AG04449 (cell line): ENCODE data around the gene HSP90AA1.

Experiments
- CTCF ChIA-PET: fragments of 350-600 bp; formaldehyde crosslinking; extraction: SDS; loops from one replicate; lab custom pipeline; 2021; ENCODE audit warnings: antibody characterized with exemption; lab: Yijun Ruan, JAX
- POLR2A ChIA-PET: fragments of 400-600, 350-600 bp; formaldehyde crosslinking; extraction: SDS; loops from one replicate; lab custom pipeline; 2020; ENCODE audit warnings: antibody characterized with exemption, inconsistent platforms; lab: Yijun Ruan, JAX
- DNase-seq: peaks from one replicate; pipeline ENCODE4 v3.0.0-alpha.2; 2010; ENCODE audit warnings: low read depth, low spot score
- H3K4me3 ChIP-seq: 2 replicates; pipeline ENCODE4 v1.5.1; 2011; ENCODE audit warnings: low read depth, mild to moderate bottlenecking, control low read depth, low read length
- TF ChIP-seq, protein P1 (sequence below): IDR thresholded peaks from one replicate; pipeline ENCODE4 v1.5.1; 2011; ENCODE audit warnings: mild to moderate bottlenecking, moderate library complexity, low read length, control low read depth, inconsistent platforms; ENCODE audit not compliant: insufficient read depth; ENCODE audit errors: missing control alignments

The HSP90AA1 gene

GRCh38 chr14:102033241-102033640, 53.6 kb downstream of the HSP90AA1 start:
- ChIA-PET CTCF (interaction anchor here (1.3 to 2.9 kb wide), 3 partner anchors 36 to 72 kb away, joined by 3 to 10 read pairs (median 3); no protein-coding TSS in a partner anchor), POLR2A (no interaction called here)
- TF ChIP-seq, protein P1, sequence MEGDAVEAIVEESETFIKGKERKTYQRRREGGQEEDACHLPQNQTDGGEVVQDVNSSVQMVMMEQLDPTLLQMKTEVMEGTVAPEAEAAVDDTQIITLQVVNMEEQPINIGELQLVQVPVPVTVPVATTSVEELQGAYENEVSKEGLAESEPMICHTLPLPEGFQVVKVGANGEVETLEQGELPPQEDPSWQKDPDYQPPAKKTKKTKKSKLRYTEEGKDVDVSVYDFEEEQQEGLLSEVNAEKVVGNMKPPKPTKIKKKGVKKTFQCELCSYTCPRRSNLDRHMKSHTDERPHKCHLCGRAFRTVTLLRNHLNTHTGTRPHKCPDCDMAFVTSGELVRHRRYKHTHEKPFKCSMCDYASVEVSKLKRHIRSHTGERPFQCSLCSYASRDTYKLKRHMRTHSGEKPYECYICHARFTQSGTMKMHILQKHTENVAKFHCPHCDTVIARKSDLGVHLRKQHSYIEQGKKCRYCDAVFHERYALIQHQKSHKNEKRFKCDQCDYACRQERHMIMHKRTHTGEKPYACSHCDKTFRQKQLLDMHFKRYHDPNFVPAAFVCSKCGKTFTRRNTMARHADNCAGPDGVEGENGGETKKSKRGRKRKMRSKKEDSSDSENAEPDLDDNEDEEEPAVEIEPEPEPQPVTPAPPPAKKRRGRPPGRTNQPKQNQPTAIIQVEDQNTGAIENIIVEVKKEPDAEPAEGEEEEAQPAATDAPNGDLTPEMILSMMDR = no peak
- no peak for DNase-seq
- H3K4me3 ChIP-seq = no peak overlapping the region
